Left ventricle myocardium inferior (tissue), 1 donor: Measurements from ENCODE around the gene PDE9A. TPM values are rescaled to one million over a fixed set of nuclear protein-coding genes. Genes with fewer than 3 reads are reported as not detected.
"Not testable (repeated sequence)": the region's sequence is repeated elsewhere in the genome, so short reads cannot be mapped to it uniquely, and the experiment has no call there.

Source experiments
- DNase-seq: peaks from one replicate; pipeline ENCODE4 v3.0.0-alpha.2; 2020
- H3K27ac ChIP-seq: fragments of 200-600 bp; replicated peaks from 2 replicates; pipeline ENCODE4 v1.8.0; 2021
- H3K27me3 ChIP-seq: fragments of 200-600 bp; 2 replicates; pipeline ENCODE4 v1.8.0; 2021; ENCODE audit warnings: low read depth
- H3K36me3 ChIP-seq: fragments of 200-600 bp; 2 replicates; pipeline ENCODE4 v1.8.0; 2021
- H3K4me1 ChIP-seq: fragments of 200-600 bp; 2 replicates; pipeline ENCODE4 v1.8.0; 2021
- H3K4me3 ChIP-seq: fragments of 200-600 bp; 2 replicates; pipeline ENCODE4 v1.8.0; 2021; ENCODE audit warnings: mild to moderate bottlenecking, moderate library complexity
- H3K9me3 ChIP-seq: fragments of 200-600 bp; replicated peaks from 2 replicates; pipeline ENCODE4 v1.8.0; 2021
- CTCF ChIP-seq: fragments of 200-600 bp; IDR thresholded peaks from 2 replicates; pipeline ENCODE4 v1.8.0; 2021; ENCODE audit warnings: antibody characterized with exemption, mild to moderate bottlenecking, borderline replicate concordance
- intact Hi-C: fragments of 100-400 bp; cut with micrococcal nuclease; formaldehyde crosslinking; loops from one replicate; pipeline ENCODE4 v1.11.0; 2022
- total RNA-seq: library from RNA; stranded (reverse); fragmentation: NEBNext Ultra II Directional; extraction: Animal tissue kit (Norgen Biotek cat#: 25700); gene quantifications from one replicate; pipeline ENCODE4 v1.2.1, GENCODE V29; 2021
- donor health status: DM: no; HTN: yes; CAD: no; lungs with severe emphysema.

PDE9A gene
- total RNA-seq, 1 donor from 2014 or later, result 3.2 TPM

DNA sequence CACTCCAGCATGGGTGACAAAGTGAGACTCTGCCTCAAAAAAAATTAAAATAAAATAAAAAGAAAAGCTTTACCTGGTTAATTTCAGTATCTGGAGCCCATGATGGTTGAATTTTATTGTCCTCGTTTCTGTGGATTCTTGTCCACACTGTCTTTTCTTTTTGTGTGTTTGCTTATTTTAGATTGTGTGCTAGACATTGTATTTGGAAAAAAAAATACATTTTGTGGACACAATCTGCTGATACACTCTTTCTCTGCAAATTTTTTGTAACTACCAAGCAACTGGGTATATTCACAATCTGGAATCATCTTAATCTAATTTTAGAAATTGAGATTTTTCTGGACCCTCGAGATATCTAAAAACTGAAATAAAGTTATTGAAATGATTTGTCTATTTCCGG is 41.6 kb upstream of the PDE9A start:
- DNase-seq, result no peak
- intact Hi-C loops, result no loop called here
- Histone ChIP-seq H3K4me1 (peaks cover 5% of the 10 kb centered on the region), H3K36me3 (no peaks in the 10 kb centered on the region), H3K4me3 (no peak overlapping the region), H3K27me3 (peaks cover 20% of the 10 kb centered on the region), H3K9me3 (peaks cover 26% of the 10 kb centered on the region), H3K27ac (no peak overlapping the region)
- TF ChIP-seq CTCF, result no peak

DNA sequence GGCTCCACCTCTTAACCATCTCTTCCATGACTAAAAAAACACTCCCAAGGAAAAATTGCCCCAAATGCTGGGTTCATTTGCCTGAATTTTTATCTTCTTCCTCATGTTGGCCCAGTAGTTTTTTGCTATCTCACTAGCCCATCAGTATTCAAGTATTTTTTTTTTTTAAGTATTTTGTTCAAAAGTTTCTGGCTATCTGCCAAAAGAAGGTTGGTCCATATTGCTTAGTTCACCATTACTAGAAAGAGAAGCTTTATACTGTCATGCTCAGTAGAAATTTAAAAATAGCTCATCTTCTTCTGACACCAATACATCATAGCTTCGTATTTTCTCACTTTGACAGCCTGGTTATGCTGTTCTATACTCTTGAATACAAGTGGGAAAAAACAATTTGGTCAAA is 41.0 kb upstream of the PDE9A start:
- TF ChIP-seq CTCF, result no peak
- DNase-seq, result no peak
- H3K4me3 ChIP-seq, result no peak overlapping the region
- H3K36me3 ChIP-seq, result no peaks in the 10 kb centered on the region
- H3K27ac ChIP-seq, result no peak overlapping the region
- intact Hi-C loops, result no loop called here
- H3K4me1 ChIP-seq, result peaks cover 5% of the 10 kb centered on the region
- H3K9me3 ChIP-seq, result peaks cover 26% of the 10 kb centered on the region
- peaks cover 21% of the 10 kb centered on the region for H3K27me3 ChIP-seq

- no peak for DNase-seq
- intact Hi-C loops, result no loop called here
- peaks cover 26% of the 10 kb centered on the region for H3K9me3 ChIP-seq
- H3K4me3 ChIP-seq, result no peak overlapping the region
- no peak for TF ChIP-seq CTCF
- peaks cover 30% of the 10 kb centered on the region for H3K27me3 ChIP-seq
- no peak overlapping the region for H3K27ac ChIP-seq
- H3K4me1 ChIP-seq, result peaks cover 5% of the 10 kb centered on the region
- no peaks in the 10 kb centered on the region for H3K36me3 ChIP-seq
These were observed 39.7 kb upstream of the PDE9A start for GRCh38 chr21:42613756-42614155.

DNA sequence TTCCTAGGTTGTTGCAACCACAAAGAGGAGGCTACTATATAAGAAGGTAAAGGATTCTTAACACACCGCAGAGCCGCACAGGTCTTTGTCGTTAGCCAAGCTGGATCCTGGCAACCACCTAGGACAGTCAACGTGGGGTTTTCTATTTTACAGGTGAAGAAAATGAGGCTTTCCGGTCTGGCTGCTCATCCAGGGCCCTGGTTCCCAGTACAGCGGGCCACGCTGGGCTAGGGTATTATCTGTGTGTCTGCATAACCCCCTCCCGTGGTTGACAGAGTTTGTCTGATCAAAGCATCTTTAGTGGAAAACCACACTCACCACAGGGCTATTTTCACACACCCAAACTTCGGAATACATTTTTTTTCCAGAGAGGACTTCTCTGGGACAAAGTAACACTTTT is 39.0 kb upstream of the PDE9A start:
- H3K27me3 ChIP-seq, result peaks cover 36% of the 10 kb centered on the region
- DNase-seq, result no peak
- no peaks in the 10 kb centered on the region for H3K36me3 ChIP-seq
- H3K4me1 ChIP-seq, result peaks cover 5% of the 10 kb centered on the region
- no peak overlapping the region for H3K4me3 ChIP-seq
- H3K27ac ChIP-seq, result no peak overlapping the region
- intact Hi-C loops, result no loop called here
- H3K9me3 ChIP-seq, result peaks cover 26% of the 10 kb centered on the region
- no peak for TF ChIP-seq CTCF

- Histone ChIP-seq H3K4me3 (no peak overlapping the region), H3K9me3 (peaks cover 26% of the 10 kb centered on the region), H3K27me3 (peaks cover 41% of the 10 kb centered on the region), H3K4me1 (peaks cover 5% of the 10 kb centered on the region), H3K36me3 (no peaks in the 10 kb centered on the region), H3K27ac (no peak overlapping the region)
- DNase-seq, result no peak
- no peak for TF ChIP-seq CTCF
- intact Hi-C loops, result no loop called here
These were observed 38.5 kb upstream of the PDE9A start for GRCh38 chr21:42614811-42615351.

GRCh38 chr21:42615377-42615776 is 38.0 kb upstream of the PDE9A start:
- Histone ChIP-seq H3K9me3 (peaks cover 26% of the 10 kb centered on the region), H3K27me3 (peaks cover 46% of the 10 kb centered on the region)
- H3K4me1 ChIP-seq, H3K27ac ChIP-seq, DNase-seq, H3K4me3 ChIP-seq, intact Hi-C loops, H3K36me3 ChIP-seq: not testable (repeated sequence)
